GM12892 (cell line): ENCODE results near the gene LY6G6D.

Experiments used
- POLR2A ChIP-seq: IDR thresholded peaks from 2 replicates; pipeline ENCODE4 v1.6.1; 2011; ENCODE audit warnings: low read depth, low read length, control low read depth
- POLR2AphosphoS5 ChIP-seq: IDR thresholded peaks from 2 replicates; pipeline ENCODE4 v1.6.1; 2011; ENCODE audit warnings: low read depth, low read length, control low read depth

GRCh38 chr6:31705931-31706330 lies 9.2 kb upstream of the LY6G6D start:
- TF ChIP-seq POLR2AphosphoS5: no peak
- TF ChIP-seq POLR2A: no peak
